DND-41 (cell line): ENCODE data around the gene DIABLO.

Experiments used
- ATAC-seq: fragments of 200-7000 bp; cut with Tn5 transposase; 3 replicates; pipeline ENCODE4 v1.9.1; 2021; ENCODE audit warnings: low read depth; ENCODE audit not compliant: insufficient read depth
- DNase-seq: peaks from one replicate; pipeline ENCODE4 v3.0.0-alpha.2; 2020
- H2AFZ ChIP-seq: 2 replicates; pipeline ENCODE4 v1.6.0; 2012; ENCODE audit warnings: low read depth, low read length
- H3K27ac ChIP-seq: 2 replicates; pipeline ENCODE4 v1.5.1; 2012; ENCODE audit warnings: low read length, inconsistent platforms
- H3K27me3 ChIP-seq: fragments of 200-600 bp; sonication (generic); 2 replicates; pipeline ENCODE4 v1.6.0; 2012; ENCODE audit warnings: low read length, mild to moderate bottlenecking, inconsistent platforms; ENCODE audit not compliant: insufficient read depth, poor library complexity
- H3K36me3 ChIP-seq: 2 replicates; pipeline ENCODE4 v1.5.1; 2012; ENCODE audit warnings: low read length, inconsistent platforms; ENCODE audit not compliant: insufficient read depth
- H3K4me1 ChIP-seq: 2 replicates; pipeline ENCODE4 v1.5.1; 2012; ENCODE audit warnings: mild to moderate bottlenecking, low read length; ENCODE audit not compliant: insufficient read depth
- H3K4me2 ChIP-seq: 2 replicates; pipeline ENCODE4 v1.6.0; 2012; ENCODE audit warnings: mild to moderate bottlenecking, moderate library complexity, low read length, inconsistent platforms; ENCODE audit not compliant: insufficient read depth
- H3K4me3 ChIP-seq, 2 experiments: fragments of 200-600 bp in 1 of 2; shearing (Covaris generic) in 1 of 2; 2 replicates each; pipeline ENCODE4 v1.5.1; 2012 to 2016; ENCODE audit warnings: inconsistent platforms in 2 of 2, low read length in 2 of 2, mild to moderate bottlenecking in 2 of 2, low read depth in 1 of 2, moderate library complexity in 1 of 2
- H3K79me2 ChIP-seq: 2 replicates; pipeline ENCODE4 v1.6.0; 2012; ENCODE audit warnings: low read length, inconsistent platforms; ENCODE audit not compliant: insufficient read depth
- H3K9ac ChIP-seq: 2 replicates; pipeline ENCODE4 v1.6.0; 2012; ENCODE audit warnings: low read depth, mild to moderate bottlenecking, inconsistent platforms, low read length, moderate library complexity
- H3K9me3 ChIP-seq: 2 replicates; pipeline ENCODE4 v1.5.1; 2012; ENCODE audit warnings: low read length, moderate library complexity, mild to moderate bottlenecking, inconsistent platforms; ENCODE audit not compliant: insufficient read depth, severe bottlenecking
- H4K20me1 ChIP-seq: 2 replicates; pipeline ENCODE4 v1.6.0; 2012; ENCODE audit warnings: low read length; ENCODE audit not compliant: insufficient read depth
- EZH2 ChIP-seq: IDR thresholded peaks from 3 replicates; pipeline ENCODE4 v1.6.1; 2012; ENCODE audit warnings: borderline replicate concordance, low read depth, mild to moderate bottlenecking, moderate library complexity, low read length, inconsistent platforms; ENCODE audit not compliant: severe bottlenecking
- TF ChIP-seq, protein P1 (sequence below): IDR thresholded peaks from 2 replicates; pipeline ENCODE4 v1.5.1; 2012; ENCODE audit warnings: borderline replicate concordance, low read length, moderate library complexity, mild to moderate bottlenecking; ENCODE audit not compliant: poor library complexity, severe bottlenecking; ENCODE audit errors: extremely low read depth

The DIABLO gene

DNA sequence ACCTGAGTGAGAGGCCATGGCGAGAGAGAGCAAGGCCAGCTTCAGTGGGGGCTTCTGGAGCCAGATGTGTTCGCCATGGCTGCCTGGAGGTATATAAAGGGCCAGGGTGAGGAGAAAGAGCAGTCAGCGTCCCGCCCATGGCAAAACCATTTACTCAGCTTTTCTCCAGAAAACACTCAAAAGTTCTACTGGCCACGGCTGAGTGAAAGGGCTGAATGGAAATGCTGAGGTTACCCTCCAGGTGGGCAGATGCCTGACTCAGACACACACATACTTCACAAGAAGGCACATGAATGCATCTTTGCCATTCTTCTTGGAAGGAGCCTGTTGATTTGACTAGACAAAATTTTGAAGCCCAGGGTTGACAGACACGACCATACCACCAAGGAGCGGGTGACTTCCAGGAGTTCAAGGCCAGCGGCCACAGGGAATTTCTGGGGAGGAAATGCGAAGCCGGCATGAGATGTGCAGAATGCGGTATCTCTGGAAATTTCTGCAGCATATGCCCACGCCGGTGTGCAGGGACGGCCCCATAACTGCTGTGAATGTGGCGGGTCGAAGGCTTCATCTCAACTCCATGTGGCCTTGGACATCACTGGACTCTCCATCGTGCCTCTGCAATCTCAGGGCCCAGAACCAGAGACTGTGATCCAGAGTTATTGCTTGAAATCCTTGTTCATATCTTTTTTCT lies 51.6 kb downstream of the DIABLO start, which contains the start of gene IL31:
Gene IL31 (minus strand): TSS at position 67 of the 691 bp plus-strand sequence. CDS start 49 bp downstream, at position 18.
- Histone ChIP-seq H3K4me2 (no peak within 1 kb of the TSS), H3K36me3 (no peaks in the 10 kb centered on the region), H4K20me1 (no peaks in the 10 kb centered on the region), H2AFZ (no peak within 1 kb of the TSS), H3K9ac (no peak within 1 kb of the TSS), H3K4me3 (no peak within 1 kb of the TSS), H3K27ac (no peak within 1 kb of the TSS), H3K79me2 (no peaks in the 10 kb centered on the region), H3K9me3 (no peaks in the 10 kb centered on the region), H3K4me1 (no peaks in the 10 kb centered on the region), H3K27me3 (no peaks in the 10 kb centered on the region)
- TF ChIP-seq, protein P1, sequence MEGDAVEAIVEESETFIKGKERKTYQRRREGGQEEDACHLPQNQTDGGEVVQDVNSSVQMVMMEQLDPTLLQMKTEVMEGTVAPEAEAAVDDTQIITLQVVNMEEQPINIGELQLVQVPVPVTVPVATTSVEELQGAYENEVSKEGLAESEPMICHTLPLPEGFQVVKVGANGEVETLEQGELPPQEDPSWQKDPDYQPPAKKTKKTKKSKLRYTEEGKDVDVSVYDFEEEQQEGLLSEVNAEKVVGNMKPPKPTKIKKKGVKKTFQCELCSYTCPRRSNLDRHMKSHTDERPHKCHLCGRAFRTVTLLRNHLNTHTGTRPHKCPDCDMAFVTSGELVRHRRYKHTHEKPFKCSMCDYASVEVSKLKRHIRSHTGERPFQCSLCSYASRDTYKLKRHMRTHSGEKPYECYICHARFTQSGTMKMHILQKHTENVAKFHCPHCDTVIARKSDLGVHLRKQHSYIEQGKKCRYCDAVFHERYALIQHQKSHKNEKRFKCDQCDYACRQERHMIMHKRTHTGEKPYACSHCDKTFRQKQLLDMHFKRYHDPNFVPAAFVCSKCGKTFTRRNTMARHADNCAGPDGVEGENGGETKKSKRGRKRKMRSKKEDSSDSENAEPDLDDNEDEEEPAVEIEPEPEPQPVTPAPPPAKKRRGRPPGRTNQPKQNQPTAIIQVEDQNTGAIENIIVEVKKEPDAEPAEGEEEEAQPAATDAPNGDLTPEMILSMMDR: no peak
- TF ChIP-seq EZH2: no peak
- no peak for DNase-seq
- ATAC-seq: no peak

DNA sequence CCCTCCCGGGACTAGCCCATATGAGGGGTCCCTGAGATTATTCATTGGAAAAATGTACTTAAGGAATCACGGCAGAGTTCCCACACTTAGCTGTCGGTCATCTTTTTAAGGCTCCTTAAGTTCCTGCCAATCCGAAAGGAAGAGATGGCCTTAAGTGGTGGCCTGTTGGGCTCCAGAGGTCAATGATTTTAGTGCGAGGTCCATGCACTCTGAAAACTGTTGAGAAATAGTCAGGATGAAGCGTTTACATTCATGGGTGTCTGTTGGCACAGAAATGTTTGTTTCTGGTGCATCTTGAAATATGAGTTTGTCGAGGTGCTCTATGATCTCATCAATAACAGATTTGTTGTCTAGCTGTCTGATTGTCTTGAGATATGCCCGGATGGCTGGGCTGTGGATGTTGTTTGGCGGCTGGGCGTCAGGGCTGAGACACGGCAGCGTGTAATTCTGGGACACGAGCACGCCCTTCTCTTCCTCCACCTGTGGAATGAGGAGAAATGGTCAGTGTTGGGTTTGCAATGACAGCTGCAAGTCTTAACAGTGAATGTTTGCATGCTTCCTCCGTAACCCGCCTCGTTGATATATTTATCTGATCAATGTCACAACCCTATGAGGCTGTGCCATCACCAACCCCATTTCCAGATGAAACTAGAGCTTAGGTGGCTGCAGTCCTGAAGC lies 53.5 kb downstream of the DIABLO start:
- Histone ChIP-seq H3K9me3 (no peaks in the 10 kb centered on the region), H3K79me2 (no peaks in the 10 kb centered on the region), H4K20me1 (no peaks in the 10 kb centered on the region), H3K36me3 (no peaks in the 10 kb centered on the region), H2AFZ (no peak overlapping the region), H3K27ac (no peak overlapping the region), H3K4me3 (no peak overlapping the region), H3K9ac (no peak overlapping the region), H3K27me3 (no peaks in the 10 kb centered on the region), H3K4me2 (no peak overlapping the region), H3K4me1 (no peaks in the 10 kb centered on the region)
- DNase-seq (no peak), ATAC-seq (no peak)
- no peak for TF ChIP-seq EZH2
- TF ChIP-seq, protein P1: no peak

DNA sequence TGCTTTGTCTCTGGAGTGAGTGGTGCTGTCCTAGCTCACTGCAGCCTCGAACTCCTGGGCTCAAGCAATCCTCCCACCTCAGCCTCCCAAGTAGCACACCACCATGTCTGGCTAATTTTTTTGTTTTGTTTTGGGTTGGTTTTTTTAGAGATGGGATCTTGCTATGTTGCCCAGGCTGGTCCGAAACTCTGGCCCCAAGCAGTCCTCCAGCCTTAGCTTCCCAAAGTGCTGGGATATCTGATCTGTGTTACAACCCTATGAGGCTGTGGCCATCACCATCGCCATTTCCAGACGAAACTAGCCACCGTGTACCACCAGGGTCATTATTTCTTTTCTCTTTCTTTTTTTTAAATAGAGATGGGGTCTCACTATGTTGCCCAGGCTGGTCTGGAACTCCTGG lies 54.5 kb downstream of the DIABLO start:
- H3K9me3 ChIP-seq: no peaks in the 10 kb centered on the region
- no peak overlapping the region for H3K27ac ChIP-seq
- H3K36me3 ChIP-seq: no peaks in the 10 kb centered on the region
- no peak overlapping the region for H2AFZ ChIP-seq
- no peak overlapping the region for H3K4me2 ChIP-seq
- H3K79me2 ChIP-seq: no peaks in the 10 kb centered on the region
- no peak for DNase-seq
- no peaks in the 10 kb centered on the region for H3K4me1 ChIP-seq
- no peaks in the 10 kb centered on the region for H3K27me3 ChIP-seq
- no peak for TF ChIP-seq EZH2
- H4K20me1 ChIP-seq: no peaks in the 10 kb centered on the region
- no peak for ATAC-seq
- H3K9ac ChIP-seq: no peak overlapping the region
- no peak overlapping the region for H3K4me3 ChIP-seq

DNA sequence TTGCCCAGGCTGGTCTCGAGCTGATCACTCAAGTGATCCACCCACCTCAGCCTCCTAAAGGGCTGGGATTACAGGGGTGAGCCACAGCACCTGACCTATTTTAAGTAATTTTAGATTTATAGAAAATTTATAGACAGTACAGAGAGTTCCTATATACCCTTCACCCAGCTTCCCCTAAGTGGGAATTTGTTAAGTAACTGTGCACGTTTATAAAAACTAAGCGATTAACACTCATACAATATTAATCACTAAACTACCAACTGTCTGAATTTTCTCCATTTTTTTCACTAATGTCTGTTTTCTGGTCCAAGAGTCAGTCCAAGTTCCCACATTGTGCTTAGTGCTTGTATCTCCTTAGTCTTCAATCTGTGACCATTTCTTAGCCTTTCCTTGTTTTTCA lies 57.4 kb downstream of the DIABLO start:
- no peaks in the 10 kb centered on the region for H4K20me1 ChIP-seq
- no peaks in the 10 kb centered on the region for H3K27me3 ChIP-seq
- H3K4me1 ChIP-seq: no peaks in the 10 kb centered on the region
- ATAC-seq (no peak), DNase-seq (no peak)
- H2AFZ ChIP-seq: no peak overlapping the region
- no peak overlapping the region for H3K9ac ChIP-seq
- no peaks in the 10 kb centered on the region for H3K79me2 ChIP-seq
- H3K27ac ChIP-seq: no peak overlapping the region
- H3K4me3 ChIP-seq: no peak overlapping the region
- H3K9me3 ChIP-seq: no peaks in the 10 kb centered on the region
- no peak for TF ChIP-seq EZH2
- TF ChIP-seq, protein P1: no peak
- no peak overlapping the region for H3K4me2 ChIP-seq
- H3K36me3 ChIP-seq: no peaks in the 10 kb centered on the region
